Measurements from ENCODE around the gene SERPINB10.

SERPINB10 gene

DNA sequence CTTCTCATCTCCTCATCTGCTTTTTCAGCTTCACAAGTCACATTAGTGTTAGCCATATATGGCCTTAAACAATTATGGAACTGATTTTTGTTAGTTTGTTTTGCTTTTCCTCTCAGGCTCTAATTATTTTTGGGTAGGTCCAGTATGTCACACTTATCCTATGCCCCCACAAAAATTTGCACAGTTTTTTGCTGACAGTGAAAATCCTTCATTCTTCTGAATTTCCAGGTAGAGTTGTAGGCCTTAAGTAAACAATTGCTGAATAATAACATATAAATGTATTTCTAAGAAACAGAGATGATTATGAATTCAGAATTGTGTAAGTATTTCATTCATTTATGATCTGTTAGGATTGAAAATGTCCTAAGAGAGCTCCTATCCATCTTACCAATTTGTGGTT is 8.6 kb upstream of the SERPINB10 start:
- no peak for DNase-seq (ENCODE audit: low read depth in 2 of 2)
- TF ChIP-seq CTCF (IDR thresholded peaks at IDR 0.05; ENCODE audit: low read depth, low read length) = no peak
- no peak overlapping the region for H3K4me3 ChIP-seq (replicated peaks in 1 of 2; ENCODE audit: low read depth in 2 of 2, low read length in 2 of 2)

GRCh38 chr18:63903851-63904570 is 3.7 kb upstream of the SERPINB10 start:
- no peak for DNase-seq (ENCODE audit: low read depth in 2 of 2)
- H3K4me3 ChIP-seq (replicated peaks in 1 of 2; ENCODE audit: low read depth in 2 of 2, low read length in 2 of 2) = no peak overlapping the region
- no peak for TF ChIP-seq CTCF (IDR thresholded peaks at IDR 0.05; ENCODE audit: low read depth, low read length)

- no peak overlapping the region for H3K4me3 ChIP-seq (replicated peaks in 1 of 2; ENCODE audit: low read depth in 2 of 2, low read length in 2 of 2)
- no peak for DNase-seq (ENCODE audit: low read depth in 2 of 2)
- TF ChIP-seq CTCF (IDR thresholded peaks at IDR 0.05; ENCODE audit: low read depth, low read length) = no peak
Observed at GRCh38 chr18:63904694-63905093, 3.1 kb upstream of the SERPINB10 start.

GRCh38 chr18:63905361-63905760 is 2.4 kb upstream of the SERPINB10 start:
- no peak for TF ChIP-seq CTCF (IDR thresholded peaks at IDR 0.05; ENCODE audit: low read depth, low read length)
- no peak overlapping the region for H3K4me3 ChIP-seq (replicated peaks in 1 of 2; ENCODE audit: low read depth in 2 of 2, low read length in 2 of 2)
- DNase-seq (ENCODE audit: low read depth in 2 of 2) = no peak

- no peak for DNase-seq (ENCODE audit: low read depth in 2 of 2)
- H3K4me3 ChIP-seq (replicated peaks in 1 of 2; ENCODE audit: low read depth in 2 of 2, low read length in 2 of 2) = no peak overlapping the region
- TF ChIP-seq CTCF (IDR thresholded peaks at IDR 0.05; ENCODE audit: low read depth, low read length) = no peak
Observed at GRCh38 chr18:63906056-63906455, 1.7 kb upstream of the SERPINB10 start.

GRCh38 chr18:63908858-63909257 is 1.1 kb downstream of the SERPINB10 start:
- no peak overlapping the region for H3K4me3 ChIP-seq (replicated peaks in 1 of 2; ENCODE audit: low read depth in 2 of 2, low read length in 2 of 2)
- TF ChIP-seq CTCF (IDR thresholded peaks at IDR 0.05; ENCODE audit: low read depth, low read length) = no peak
- no peak for DNase-seq (ENCODE audit: low read depth in 2 of 2)

- TF ChIP-seq CTCF (IDR thresholded peaks at IDR 0.05; ENCODE audit: low read depth, low read length) = no peak
- H3K4me3 ChIP-seq (replicated peaks in 1 of 2; ENCODE audit: low read depth in 2 of 2, low read length in 2 of 2) = no peak overlapping the region
- DNase-seq (ENCODE audit: low read depth in 2 of 2) = no peak
Observed at GRCh38 chr18:63909870-63910269, 2.1 kb downstream of the SERPINB10 start.

Measured in cardiac fibroblast (primary cell).